ENCODE results near the gene NPR3. TPM values are rescaled to one million over a fixed set of nuclear protein-coding genes. Genes with fewer than 3 reads are reported as not detected.

The NPR3 gene
- total RNA-seq, 1 donor from 2014 or later = 35.8 TPM

DNA sequence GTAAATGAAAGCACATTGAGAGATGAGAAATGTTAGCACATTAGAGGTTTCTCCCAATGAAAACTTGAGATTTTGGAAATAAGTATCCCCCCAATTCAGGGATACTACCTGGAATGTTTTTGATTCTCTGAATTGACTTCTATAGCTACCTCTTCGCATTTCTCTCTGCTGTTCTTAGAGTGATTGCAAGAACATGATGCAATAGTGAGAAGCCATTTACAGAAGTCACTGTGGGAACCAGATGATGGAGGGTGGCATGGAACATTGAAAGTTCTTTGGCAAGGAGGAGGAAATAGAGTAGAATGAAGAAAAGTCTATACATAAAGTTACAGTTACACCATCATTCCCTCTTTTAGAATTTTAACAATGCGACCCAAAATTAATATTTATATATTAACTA lies 9.2 kb downstream of the NPR3 start:
- no peak overlapping the region for H3K4me3 ChIP-seq
- TF ChIP-seq, protein P1, sequence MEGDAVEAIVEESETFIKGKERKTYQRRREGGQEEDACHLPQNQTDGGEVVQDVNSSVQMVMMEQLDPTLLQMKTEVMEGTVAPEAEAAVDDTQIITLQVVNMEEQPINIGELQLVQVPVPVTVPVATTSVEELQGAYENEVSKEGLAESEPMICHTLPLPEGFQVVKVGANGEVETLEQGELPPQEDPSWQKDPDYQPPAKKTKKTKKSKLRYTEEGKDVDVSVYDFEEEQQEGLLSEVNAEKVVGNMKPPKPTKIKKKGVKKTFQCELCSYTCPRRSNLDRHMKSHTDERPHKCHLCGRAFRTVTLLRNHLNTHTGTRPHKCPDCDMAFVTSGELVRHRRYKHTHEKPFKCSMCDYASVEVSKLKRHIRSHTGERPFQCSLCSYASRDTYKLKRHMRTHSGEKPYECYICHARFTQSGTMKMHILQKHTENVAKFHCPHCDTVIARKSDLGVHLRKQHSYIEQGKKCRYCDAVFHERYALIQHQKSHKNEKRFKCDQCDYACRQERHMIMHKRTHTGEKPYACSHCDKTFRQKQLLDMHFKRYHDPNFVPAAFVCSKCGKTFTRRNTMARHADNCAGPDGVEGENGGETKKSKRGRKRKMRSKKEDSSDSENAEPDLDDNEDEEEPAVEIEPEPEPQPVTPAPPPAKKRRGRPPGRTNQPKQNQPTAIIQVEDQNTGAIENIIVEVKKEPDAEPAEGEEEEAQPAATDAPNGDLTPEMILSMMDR (IDR thresholded peaks at IDR 0.05) = no peak
- intact Hi-C loops (cut with DNase I) = no loop called here
- H3K4me1 ChIP-seq = no peaks in the 10 kb centered on the region
- H3K27me3 ChIP-seq (ENCODE audit: low read depth) = no peaks in the 10 kb centered on the region
- H3K9me3 ChIP-seq = peaks cover 6% of the 10 kb centered on the region
- no peaks in the 10 kb centered on the region for H3K36me3 ChIP-seq
- ATAC-seq (no peak), DNase-seq (no peak)
- H3K27ac ChIP-seq = no peak overlapping the region

DNA sequence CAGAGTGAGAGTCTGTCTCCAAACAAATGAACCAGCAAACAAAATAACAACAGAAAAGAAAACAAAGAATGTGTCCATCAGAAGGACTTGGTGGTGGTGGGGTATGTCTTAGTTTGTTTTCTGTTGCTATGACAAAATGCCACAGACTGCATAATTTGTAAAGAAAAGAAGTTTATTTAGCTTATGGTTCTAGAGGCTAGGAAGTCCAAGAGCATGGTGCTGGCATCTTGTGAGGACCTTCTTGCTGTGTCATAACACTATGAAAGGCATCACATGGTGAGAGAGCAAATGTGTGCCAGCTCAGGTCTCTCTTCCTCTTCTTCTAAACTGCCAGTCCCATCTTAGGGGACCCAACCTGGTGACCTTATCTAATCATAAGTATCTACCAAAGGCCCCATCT lies 10.5 kb downstream of the NPR3 start:
- Histone ChIP-seq H3K9me3 (peaks cover 6% of the 10 kb centered on the region), H3K27me3 (ENCODE audit: low read depth) (no peaks in the 10 kb centered on the region), H3K36me3 (no peaks in the 10 kb centered on the region), H3K4me1 (peaks cover 4% of the 10 kb centered on the region), H3K27ac (no peak overlapping the region), H3K4me3 (no peak overlapping the region)
- TF ChIP-seq, protein P1 (IDR thresholded peaks at IDR 0.05) = no peak
- ATAC-seq (no peak), DNase-seq (no peak)
- intact Hi-C loops (cut with DNase I) = no loop called here

DNA sequence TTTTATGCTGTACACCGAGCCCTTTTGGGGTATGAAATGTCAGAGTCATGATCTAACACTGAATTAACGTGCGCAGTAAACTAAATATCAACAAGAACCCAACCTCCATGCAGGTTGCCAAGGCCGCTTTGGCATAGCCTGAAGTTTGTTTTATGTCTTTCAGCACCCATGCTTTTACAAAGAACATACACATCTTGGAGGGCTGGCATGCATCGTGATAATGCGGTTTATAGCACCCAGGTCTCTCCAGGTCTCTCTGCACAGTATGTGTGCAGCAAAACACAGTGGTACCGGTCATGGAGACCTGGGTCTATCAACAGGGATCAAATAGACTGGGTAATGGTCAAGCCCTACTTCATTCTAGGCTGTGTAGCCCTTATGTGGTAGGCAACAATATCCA lies 11.8 kb downstream of the NPR3 start:
- TF ChIP-seq, protein P1 (IDR thresholded peaks at IDR 0.05) = no peak
- H3K27me3 ChIP-seq (ENCODE audit: low read depth) = no peaks in the 10 kb centered on the region
- DNase-seq (no peak), ATAC-seq (no peak)
- H3K36me3 ChIP-seq = no peaks in the 10 kb centered on the region
- intact Hi-C loops (cut with DNase I) = no loop called here
- no peak overlapping the region for H3K27ac ChIP-seq
- H3K9me3 ChIP-seq = peaks cover 6% of the 10 kb centered on the region
- H3K4me3 ChIP-seq = no peak overlapping the region
- peaks cover 7% of the 10 kb centered on the region for H3K4me1 ChIP-seq

DNA sequence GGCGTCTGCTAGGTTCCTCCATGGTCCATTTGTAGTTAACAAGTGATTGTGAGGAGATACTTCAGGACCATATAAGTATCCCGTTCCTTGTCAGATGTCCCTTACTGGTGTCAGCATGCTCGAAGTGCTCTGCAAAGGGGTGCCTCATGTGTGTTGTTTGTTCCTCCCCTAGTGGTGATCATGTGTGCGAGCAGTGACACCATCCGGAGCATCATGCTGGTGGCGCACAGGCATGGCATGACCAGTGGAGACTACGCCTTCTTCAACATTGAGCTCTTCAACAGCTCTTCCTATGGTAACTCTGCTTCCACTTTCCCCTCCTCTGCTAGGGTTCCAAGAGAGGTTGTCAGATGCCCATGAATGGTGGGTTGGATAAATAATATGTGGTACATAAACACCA lies 13.4 kb downstream of the NPR3 start:
- Histone ChIP-seq H3K4me3 (no peak overlapping the region), H3K9me3 (no peaks in the 10 kb centered on the region), H3K27ac (no peak overlapping the region), H3K27me3 (ENCODE audit: low read depth) (no peaks in the 10 kb centered on the region), H3K36me3 (no peaks in the 10 kb centered on the region), H3K4me1 (peaks cover 7% of the 10 kb centered on the region)
- DNase-seq (no peak), ATAC-seq (no peak)
- TF ChIP-seq, protein P1 (IDR thresholded peaks at IDR 0.05) = no peak
- intact Hi-C loops (cut with DNase I) = no loop called here

DNA sequence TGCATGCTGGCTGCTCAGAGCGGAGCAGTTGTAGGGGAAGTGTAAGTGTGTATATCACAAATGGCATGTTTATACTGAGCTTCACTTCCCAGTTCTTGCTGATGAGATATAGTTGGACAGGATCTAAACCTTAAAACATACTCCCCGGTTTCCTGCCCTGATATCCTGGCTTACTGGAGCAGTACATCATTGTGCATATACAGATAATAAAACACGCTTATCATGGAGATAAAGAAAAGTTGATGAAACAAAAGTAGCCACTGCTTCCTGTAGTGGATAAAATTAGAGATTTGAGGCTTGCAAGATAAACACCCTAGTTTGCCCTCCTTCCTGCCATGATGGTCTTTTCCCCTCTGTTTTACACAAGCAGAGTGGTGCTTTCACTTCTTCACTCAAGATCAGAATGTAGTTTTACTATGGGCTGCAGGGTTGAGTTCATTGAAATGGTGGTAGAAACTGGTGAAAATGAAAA lies 15.0 kb downstream of the NPR3 start:
- H3K4me1 ChIP-seq = peaks cover 7% of the 10 kb centered on the region
- no peaks in the 10 kb centered on the region for H3K9me3 ChIP-seq
- no peak for DNase-seq
- peak in 1 of 2 donors; percentile 43 for ATAC-seq
- H3K36me3 ChIP-seq = no peaks in the 10 kb centered on the region
- TF ChIP-seq, protein P1 (IDR thresholded peaks at IDR 0.05) = no peak
- H3K27me3 ChIP-seq (ENCODE audit: low read depth) = no peaks in the 10 kb centered on the region
- H3K4me3 ChIP-seq = no peak overlapping the region
- intact Hi-C loops (cut with DNase I) = no loop called here
- no peak overlapping the region for H3K27ac ChIP-seq

DNA sequence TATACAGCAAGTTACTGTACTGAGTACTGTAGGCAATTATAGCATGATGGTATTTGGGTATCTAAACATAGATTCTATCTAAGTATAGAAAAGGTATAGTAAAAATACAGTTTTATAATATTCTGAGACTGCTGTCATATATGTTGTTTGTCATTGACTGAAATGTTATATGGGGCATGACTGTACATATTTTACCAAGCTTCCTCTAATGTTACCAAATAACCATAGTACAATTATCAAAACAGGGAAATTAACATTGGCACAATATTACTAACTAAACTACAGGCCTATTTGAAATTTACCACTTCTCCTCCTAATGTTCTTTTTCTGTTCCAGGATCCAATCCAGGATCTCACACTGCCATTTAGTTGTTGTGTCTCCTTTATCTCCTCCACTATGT lies 18.5 kb downstream of the NPR3 start:
- no peak overlapping the region for H3K4me3 ChIP-seq
- no peaks in the 10 kb centered on the region for H3K36me3 ChIP-seq
- H3K9me3 ChIP-seq = no peaks in the 10 kb centered on the region
- H3K27me3 ChIP-seq (ENCODE audit: low read depth) = no peaks in the 10 kb centered on the region
- no peak overlapping the region for H3K27ac ChIP-seq
- TF ChIP-seq, protein P1 (IDR thresholded peaks at IDR 0.05) = no peak
- peaks cover 7% of the 10 kb centered on the region for H3K4me1 ChIP-seq
- DNase-seq = no peak
- intact Hi-C loops (cut with DNase I) = no loop called here
- no peak for ATAC-seq

Data from lower lobe of right lung (tissue), 2 donors.